GM18951 (cell line): Measurements from ENCODE around the gene SLCO3A1.

ENCODE experiments used
- POLR2A ChIP-seq: IDR thresholded peaks from 4 replicates; pipeline ENCODE4 v1.6.1; 2011; ENCODE audit warnings: mild to moderate bottlenecking; ENCODE audit not compliant: insufficient read length, insufficient read depth; ENCODE audit errors: extremely low read depth
- in situ Hi-C: fragments of 300-500 bp; cut with MboI; formaldehyde crosslinking; loops from one replicate; pipeline ENCODE4 v1.12.0; 2022; ENCODE audit warnings: low sequenced_read_pairs, mixed read lengths, inconsistent platforms; ENCODE audit not compliant: unreplicated experiment

The SLCO3A1 gene

GRCh38 chr15:91967935-91968606, 114.6 kb downstream of the SLCO3A1 start:
- TF ChIP-seq POLR2A, result no peak
- in situ Hi-C loops, result no loop called here

- in situ Hi-C loops, result no loop called here
- no peak for TF ChIP-seq POLR2A
These were observed 115.1 kb downstream of the SLCO3A1 start for GRCh38 chr15:91968610-91969009.

- no peak for TF ChIP-seq POLR2A
- in situ Hi-C loops, result no loop called here
These were observed 116.6 kb downstream of the SLCO3A1 start for GRCh38 chr15:91970142-91970541.

- TF ChIP-seq POLR2A, result no peak
- in situ Hi-C loops, result no loop called here
These were observed 120.0 kb downstream of the SLCO3A1 start for GRCh38 chr15:91973481-91973880.

GRCh38 chr15:91974321-91974720, 120.8 kb downstream of the SLCO3A1 start:
- no peak for TF ChIP-seq POLR2A
- in situ Hi-C loops, result no loop called here

DNA sequence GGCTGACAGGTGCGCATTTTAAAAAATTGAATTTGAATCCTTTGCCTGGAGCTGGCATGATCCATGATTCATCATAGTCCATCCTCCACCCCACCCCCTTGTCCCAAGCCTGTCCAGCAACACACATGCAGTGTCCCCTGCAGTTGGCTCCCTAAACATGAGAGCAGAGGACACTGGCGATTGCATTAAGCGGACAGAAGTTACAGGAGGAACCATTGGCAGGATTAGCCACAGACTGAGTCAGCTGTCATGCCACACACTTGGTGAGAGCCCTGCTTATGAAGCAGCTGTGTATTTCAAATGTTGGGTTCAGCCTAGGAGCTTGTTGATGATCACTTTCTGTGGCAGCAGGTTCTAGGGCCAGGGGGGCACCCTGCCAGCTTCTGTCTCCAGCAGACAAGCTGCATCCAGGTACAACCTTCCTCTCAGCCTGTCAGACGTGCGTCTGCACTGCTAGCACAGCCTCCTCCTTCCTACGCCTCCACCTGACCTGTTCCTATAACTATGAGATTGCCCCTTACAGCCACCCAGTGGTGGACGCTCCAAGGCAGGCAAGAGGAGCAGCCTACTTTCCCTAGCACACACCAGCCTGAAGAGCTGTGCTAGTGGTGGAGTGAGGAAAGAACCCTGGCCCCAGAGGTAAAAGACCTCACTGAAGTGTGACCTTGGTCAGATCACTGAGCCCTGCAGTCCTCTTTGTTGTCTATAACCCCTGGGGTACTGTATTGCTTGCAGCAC, 121.9 kb downstream of the SLCO3A1 start:
- TF ChIP-seq POLR2A, result no peak
- in situ Hi-C loops, result no loop called here

GRCh38 chr15:91976966-91977365, 123.5 kb downstream of the SLCO3A1 start:
- in situ Hi-C loops, result no loop called here
- no peak for TF ChIP-seq POLR2A

DNA sequence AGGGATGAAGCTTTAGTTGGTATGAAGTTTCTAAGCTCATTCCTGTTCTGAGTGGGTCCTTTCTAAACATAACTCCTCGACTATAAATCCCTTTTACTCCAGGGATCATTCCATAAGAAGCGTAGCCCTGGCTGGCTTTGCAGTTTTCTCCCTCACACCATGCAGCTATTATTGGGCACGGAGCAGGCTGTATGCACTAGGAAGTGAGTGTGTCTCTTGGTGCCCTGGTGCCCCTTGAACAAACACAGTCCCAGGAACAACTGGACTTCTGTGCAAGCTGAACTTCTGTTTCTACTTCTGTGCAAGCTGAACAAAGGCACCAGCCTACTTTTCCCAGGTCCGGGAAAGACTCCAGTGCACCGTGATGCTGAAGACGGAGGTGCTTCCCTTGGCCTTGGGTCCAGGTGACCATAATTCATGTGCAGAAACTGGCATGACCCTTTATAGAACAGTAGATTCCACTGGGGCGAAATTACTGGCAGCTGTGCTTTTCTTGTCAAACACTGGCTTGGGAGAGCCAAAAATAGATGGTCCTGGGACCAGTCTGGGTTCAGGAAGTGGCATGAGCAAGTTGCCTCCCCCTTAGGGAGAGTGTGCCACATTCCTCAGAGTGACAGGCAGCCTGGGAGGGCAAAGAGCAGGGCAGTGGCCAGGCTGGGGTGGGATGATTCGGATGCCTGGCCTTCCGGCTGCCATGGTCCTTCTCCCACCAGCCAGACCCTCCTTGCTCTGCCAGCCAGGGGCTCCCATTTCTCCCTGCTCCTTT, 127.2 kb downstream of the SLCO3A1 start:
- TF ChIP-seq POLR2A, result no peak
- in situ Hi-C loops, result no loop called here

DNA sequence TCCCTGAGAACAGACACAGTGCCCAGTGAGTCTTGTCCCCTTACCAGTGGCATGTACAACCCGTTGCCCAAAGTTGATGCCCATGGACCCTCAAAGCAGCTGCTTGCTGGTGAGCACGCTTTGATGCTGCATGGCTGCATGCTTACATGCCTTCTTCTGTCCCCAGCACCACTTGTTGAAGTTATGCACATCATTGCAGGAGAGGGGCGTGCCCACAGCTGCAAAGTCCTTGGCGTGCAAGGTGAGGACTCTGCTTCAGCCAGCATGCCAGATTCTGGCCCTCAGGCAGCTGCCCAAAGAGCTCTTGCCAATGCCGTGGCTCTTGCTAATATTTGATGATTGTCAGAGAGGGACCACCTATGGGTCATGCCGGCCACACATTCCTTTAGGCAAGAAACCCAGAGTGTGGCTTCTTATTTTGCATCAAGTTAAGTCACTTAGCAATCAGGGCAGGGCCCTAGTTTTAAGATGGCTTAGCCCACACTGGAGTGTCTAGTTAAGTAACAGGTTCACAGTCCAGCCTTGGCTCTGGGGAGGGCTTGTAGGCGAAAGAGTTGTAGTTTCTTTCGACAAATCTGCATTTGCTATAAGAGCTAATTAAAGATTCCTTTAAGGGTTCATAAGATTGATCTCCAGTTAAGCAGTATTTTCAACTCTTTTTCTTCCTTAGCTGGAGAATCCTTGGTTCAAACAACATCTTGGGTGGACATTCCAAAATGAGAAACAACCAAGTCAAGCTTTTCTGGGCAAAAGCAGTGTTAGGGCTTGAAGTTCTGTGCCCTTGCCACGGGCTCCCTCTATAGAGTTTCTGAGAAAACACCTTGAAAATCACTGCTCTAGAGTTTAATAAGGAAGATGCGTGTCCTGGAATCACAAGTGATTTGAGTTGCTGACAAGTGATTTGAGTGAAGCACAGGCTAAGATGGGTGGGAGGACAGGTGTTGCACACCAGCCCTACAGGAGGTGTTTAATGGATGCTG, 128.6 kb downstream of the SLCO3A1 start:
- no peak for TF ChIP-seq POLR2A
- in situ Hi-C loops, result no loop called here

DNA sequence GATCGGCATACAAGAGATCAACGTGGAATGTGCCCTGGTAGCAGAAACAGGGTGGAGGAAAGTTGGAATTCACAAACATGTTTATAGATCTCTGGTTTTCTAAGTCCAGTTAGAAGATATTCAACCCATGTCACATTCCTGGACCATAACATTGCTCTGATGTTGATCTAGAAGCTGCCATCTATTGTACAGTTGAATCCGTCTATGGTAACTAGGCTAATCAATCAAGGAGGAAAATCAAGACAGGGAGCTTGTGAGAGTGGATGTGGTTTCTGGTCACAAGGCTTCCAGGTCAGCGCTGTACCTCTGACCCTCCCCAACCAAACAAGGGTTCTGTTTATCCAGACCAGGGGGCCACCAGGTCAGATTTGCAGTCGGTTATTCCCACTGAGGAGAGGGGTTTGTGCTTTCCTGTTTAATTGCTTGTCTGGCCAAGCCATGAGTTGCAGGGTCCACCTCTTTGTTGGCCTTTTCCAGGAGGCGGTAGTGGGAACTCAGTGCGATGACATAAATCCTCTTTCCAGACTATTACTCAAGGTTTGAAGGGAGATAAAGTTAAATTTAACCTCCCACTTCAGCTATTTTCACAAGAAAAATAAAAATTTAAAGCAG, 130.3 kb downstream of the SLCO3A1 start:
- TF ChIP-seq POLR2A, result no peak
- in situ Hi-C loops, result no loop called here

DNA sequence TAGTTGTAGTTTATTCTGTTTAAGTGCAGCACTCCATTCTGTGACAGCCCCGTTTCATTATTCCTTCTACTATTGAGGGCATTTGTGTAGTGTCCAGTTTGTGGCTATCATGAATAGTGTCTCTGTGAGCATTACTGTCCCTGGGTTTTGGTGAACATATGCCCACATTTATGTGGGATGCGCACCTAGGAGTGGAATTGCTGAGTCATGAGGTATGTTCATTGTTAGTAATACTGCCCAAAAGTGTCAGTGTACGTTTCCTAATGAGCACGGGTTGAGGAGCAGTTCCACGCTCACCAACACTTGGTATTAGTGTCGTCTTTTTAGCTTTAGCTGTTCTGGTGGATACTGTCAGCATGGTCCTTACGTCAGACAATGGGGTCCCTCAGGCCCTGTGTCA, 131.8 kb downstream of the SLCO3A1 start:
- in situ Hi-C loops, result no loop called here
- TF ChIP-seq POLR2A, result no peak

DNA sequence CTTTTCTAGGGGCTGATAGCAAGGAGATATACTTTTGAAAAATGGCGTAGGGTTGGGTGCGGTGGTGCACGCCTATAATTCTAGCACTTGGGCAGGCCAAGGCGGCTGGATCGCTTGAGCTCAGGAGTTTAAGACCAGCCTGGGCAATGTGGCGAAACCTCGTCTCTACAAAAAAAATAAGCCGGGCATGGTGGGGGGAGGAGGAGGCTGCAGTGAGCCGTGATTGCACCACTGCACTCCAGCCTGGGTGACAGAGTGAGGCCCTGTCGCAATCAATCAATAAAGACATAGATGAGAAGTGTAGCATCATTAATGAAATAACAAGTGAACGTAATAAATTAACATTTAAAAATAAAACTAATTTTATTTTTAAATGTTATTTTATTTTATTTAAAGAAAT, 134.6 kb downstream of the SLCO3A1 start:
- in situ Hi-C loops, result no loop called here
- no peak for TF ChIP-seq POLR2A

- TF ChIP-seq POLR2A, result no peak
- in situ Hi-C loops, result no loop called here
These were observed 135.1 kb downstream of the SLCO3A1 start for GRCh38 chr15:91988655-91989054.

DNA sequence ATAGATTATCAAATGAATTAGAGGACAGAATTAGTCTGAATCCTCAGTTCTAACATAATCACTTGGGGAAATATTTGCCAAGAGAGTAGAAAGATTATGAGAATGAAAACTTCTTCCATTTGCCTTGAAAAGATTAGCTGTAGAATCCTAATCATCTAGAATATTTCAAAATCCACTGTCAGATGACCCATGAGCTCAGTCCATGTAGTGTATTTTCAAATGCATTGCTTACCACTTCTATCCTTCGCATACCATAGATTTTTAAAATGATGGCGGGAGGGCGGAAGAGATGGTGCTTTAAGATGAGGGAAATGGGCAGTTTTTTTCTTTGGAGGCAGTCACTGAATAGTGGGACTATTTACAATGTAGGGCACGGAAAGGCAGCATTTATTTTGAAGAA, 136.3 kb downstream of the SLCO3A1 start:
- in situ Hi-C loops, result no loop called here
- no peak for TF ChIP-seq POLR2A
